Spleen (tissue), 7 donors: ENCODE results near the gene EVC.

ENCODE experiments used
- POLR2AphosphoS5 ChIP-seq, 3 donors: sonication (generic); formaldehyde crosslinking; IDR thresholded peaks; one replicate each; pipeline ENCODE4 v1.5.1; 2017; ENCODE audit warnings: antibody characterized with exemption in 3 of 3
- TF ChIP-seq, protein P1 (sequence below), 11 experiments: fragments of 200-600 bp in 7 of 11; fragments of 450-650 bp in 4 of 11; sonication (generic) in 4 of 11; IDR thresholded peaks in 8 of 11; conservative IDR thresholded peaks in 3 of 11; 1 replicate in 7 of 11; 2 replicates in 4 of 11; pipeline versions ENCODE4 v1.4.0 to v1.8.0; 2016 to 2021; ENCODE audit warnings: antibody characterized with exemption in 11 of 11, inconsistent platforms in 4 of 11, mild to moderate bottlenecking in 1 of 11
- donor health status: DM: no; HTN: no; CAD: no; lungs with moderate emphysema.
- donor health status: DM: no; HTN: no; CAD: no.
- donor health status: DM: no; HTN: no; CAD: no.

DNA sequence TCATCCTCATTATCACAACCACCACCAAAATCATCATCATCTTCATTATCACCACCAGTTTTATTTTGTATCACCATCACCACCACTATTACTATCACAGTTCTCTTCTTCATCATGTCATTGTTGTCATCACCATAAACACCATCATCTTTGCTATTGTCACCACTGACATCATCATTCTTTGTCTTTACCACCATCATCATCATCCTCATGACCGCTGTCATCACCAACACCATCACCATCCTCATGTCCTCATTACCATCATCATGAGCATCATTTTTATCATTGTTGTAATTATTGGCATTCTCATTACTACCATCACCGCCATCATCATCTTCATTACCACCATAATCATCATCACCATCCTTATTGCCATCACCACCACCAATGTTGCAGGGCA is 31.4 kb downstream of the EVC start:
- TF ChIP-seq, protein P1, sequence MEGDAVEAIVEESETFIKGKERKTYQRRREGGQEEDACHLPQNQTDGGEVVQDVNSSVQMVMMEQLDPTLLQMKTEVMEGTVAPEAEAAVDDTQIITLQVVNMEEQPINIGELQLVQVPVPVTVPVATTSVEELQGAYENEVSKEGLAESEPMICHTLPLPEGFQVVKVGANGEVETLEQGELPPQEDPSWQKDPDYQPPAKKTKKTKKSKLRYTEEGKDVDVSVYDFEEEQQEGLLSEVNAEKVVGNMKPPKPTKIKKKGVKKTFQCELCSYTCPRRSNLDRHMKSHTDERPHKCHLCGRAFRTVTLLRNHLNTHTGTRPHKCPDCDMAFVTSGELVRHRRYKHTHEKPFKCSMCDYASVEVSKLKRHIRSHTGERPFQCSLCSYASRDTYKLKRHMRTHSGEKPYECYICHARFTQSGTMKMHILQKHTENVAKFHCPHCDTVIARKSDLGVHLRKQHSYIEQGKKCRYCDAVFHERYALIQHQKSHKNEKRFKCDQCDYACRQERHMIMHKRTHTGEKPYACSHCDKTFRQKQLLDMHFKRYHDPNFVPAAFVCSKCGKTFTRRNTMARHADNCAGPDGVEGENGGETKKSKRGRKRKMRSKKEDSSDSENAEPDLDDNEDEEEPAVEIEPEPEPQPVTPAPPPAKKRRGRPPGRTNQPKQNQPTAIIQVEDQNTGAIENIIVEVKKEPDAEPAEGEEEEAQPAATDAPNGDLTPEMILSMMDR (IDR thresholded peaks at IDR 0.05 in 8 of 11, conservative IDR thresholded peaks at IDR 0.05 in 3 of 11) = no peak
- no peak for TF ChIP-seq POLR2AphosphoS5 (IDR thresholded peaks at IDR 0.05)
